MG63 (cell line): ENCODE measurements around the gene AAK1. TPM values are rescaled to one million over a fixed set of nuclear protein-coding genes. Genes with fewer than 3 reads are reported as not detected.
"Not testable (repeated sequence)": the region's sequence is repeated elsewhere in the genome, so short reads cannot be mapped to it uniquely, and the experiment has no call there.

Experiments
- DNase-seq: peaks from one replicate; pipeline ENCODE4 v3.0.0-alpha.2; 2020
- H3K27me3 ChIP-seq: fragments of 250-450 bp; sonication (Bioruptor Pico); 2 replicates; pipeline ENCODE4 v1.5.1; 2020; ENCODE audit warnings: mild to moderate bottlenecking, moderate library complexity
- H3K36me3 ChIP-seq: fragments of 250-450 bp; sonication (Bioruptor Pico); 2 replicates; pipeline ENCODE4 v1.5.1; 2020; ENCODE audit warnings: mild to moderate bottlenecking, moderate library complexity
- H3K4me3 ChIP-seq: fragments of 250-450 bp; sonication (Bioruptor Pico); 2 replicates; pipeline ENCODE4 v1.5.1; 2020; ENCODE audit warnings: mild to moderate bottlenecking, moderate library complexity
- H3K9me3 ChIP-seq: fragments of 250-450 bp; sonication (Bioruptor Pico); 2 replicates; pipeline ENCODE4 v1.5.1; 2020; ENCODE audit warnings: mild to moderate bottlenecking, moderate library complexity
- total RNA-seq: library from RNA; depleted of rRNA; stranded (reverse); fragments of >200 nt; shearing (Covaris generic); gene quantifications from 2 replicates; pipeline ENCODE4 v1.2.3, GENCODE V29; 2014; ENCODE audit warnings: low replicate concordance

AAK1 gene
- total RNA-seq, 1 experiment from 2014 or later, result 9.4 TPM

DNA sequence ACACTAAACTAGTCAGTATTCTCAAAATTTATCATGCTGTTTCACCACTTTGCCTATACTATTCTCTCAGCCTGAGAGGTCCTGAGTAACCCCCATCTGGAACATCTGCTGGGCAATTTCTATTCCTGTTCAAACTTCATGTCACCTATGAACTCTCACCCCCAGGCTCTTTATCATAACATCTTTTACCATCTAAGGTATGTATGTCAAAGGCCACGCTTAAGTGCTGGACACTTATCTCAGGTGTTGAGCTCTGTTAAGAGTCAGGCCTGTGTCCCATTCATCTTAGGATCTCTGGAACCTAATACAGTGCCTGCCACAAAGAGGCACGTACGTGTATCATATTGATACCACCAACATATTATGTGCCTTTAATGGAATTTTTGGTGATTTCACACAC, 4.9 kb downstream of the AAK1 start:
- no peak for DNase-seq
- Histone ChIP-seq H3K36me3 (peaks cover 27% of the 10 kb centered on the region), H3K27me3 (no peaks in the 10 kb centered on the region), H3K9me3 (no peaks in the 10 kb centered on the region), H3K4me3 (no peak overlapping the region)

DNA sequence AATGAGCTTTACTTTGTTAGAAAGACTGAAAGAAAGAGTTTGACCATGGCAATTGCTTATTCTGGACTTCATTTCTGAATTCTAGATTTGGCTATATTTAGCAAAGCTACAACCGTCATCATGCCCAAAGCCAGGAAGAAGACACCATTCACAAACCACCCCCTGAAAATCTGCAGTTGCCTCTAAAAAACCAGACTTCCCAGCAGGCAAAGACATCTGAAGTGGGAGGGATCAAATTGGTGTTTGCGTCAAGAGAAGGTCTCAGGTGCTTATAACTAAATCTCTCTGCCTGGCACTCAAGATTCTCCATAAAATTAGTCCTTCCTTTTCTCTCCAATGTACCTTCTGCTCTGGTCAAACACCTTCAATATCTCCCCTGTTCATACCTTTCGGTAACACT, 5.6 kb downstream of the AAK1 start:
- H3K27me3 ChIP-seq, result no peaks in the 10 kb centered on the region

DNA sequence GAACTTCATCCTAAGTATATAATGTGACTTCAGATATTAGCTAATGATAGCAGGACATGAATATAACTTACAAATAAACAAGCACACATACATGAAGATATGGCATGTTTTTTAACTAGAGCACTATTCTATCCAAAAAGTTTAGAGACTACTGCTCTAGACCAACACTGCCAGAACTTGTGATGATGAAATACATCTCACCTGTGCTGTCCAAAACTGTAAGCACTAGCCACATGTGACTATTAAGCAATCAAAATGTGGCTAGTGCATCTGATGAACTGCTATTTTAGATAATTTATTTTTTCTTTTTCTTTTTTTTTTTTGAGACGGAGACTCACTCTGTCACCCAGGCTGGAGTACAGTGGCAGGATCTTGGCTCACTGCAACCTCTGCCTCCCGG, 7.1 kb downstream of the AAK1 start:
- H3K27me3 ChIP-seq, result no peaks in the 10 kb centered on the region
- H3K36me3 ChIP-seq, result peaks cover 25% of the 10 kb centered on the region
- no peak for DNase-seq
- H3K9me3 ChIP-seq, result no peaks in the 10 kb centered on the region
- H3K4me3 ChIP-seq, result no peak overlapping the region

More for the DNA sequence above, 5.6 kb downstream of the AAK1 start:
- H3K36me3 ChIP-seq, result peaks cover 27% of the 10 kb centered on the region
- no peak for DNase-seq
- H3K9me3 ChIP-seq, result no peaks in the 10 kb centered on the region
- no peak overlapping the region for H3K4me3 ChIP-seq

DNA sequence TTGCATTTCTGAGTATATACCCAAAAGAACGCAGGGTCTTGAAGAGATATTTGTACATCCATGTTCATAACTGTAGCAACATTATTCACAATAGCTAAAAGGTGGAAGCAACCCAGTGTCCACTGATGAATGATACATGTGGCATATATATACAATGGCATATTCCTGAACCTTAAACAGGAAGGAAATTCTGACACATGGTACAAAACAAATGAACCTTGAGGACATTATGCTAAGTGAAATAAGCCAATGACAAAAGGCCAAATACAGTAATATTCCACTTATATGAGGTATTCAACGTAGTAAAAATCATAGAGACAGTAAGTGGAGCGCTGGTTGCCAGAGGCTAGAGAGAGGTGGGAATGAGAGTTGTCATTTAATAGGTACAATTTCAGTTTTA, 8.1 kb downstream of the AAK1 start:
- H3K4me3 ChIP-seq, result no peak overlapping the region
- no peaks in the 10 kb centered on the region for H3K27me3 ChIP-seq
- H3K36me3 ChIP-seq, result peaks cover 23% of the 10 kb centered on the region
- no peaks in the 10 kb centered on the region for H3K9me3 ChIP-seq
- no peak for DNase-seq

DNA sequence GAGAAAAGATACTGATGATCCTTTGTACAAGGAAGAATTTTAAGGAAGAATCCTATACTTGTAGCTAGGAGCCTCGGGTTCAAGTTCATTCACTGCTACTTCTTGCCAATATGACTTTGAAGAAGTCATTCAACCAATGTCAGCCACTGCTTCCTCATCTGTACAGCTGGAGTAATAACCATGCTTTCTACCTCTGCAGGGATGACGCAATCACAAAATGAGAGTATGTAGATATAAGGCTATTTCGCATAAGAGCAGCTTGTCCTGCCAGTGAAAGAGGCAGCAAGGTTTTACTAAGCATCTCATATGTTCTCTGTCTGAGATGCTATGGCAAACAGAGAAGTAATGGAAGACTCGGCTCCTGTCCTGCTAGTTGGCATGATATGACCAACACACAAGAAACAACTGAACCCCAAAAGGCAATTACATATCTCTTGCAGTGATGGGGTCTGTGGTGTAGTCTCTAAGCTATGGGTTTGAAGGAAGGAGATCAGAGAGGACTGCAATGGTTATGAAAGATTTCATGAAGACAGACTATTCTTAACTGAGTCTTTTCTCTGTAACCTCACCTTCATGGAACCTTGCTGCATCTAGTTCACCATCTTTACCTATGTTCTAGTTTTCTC, 9.2 kb downstream of the AAK1 start:
- Histone ChIP-seq H3K9me3 (no peaks in the 10 kb centered on the region), H3K27me3 (no peaks in the 10 kb centered on the region), H3K36me3 (peaks cover 14% of the 10 kb centered on the region), H3K4me3 (no peak overlapping the region)
- no peak for DNase-seq

DNA sequence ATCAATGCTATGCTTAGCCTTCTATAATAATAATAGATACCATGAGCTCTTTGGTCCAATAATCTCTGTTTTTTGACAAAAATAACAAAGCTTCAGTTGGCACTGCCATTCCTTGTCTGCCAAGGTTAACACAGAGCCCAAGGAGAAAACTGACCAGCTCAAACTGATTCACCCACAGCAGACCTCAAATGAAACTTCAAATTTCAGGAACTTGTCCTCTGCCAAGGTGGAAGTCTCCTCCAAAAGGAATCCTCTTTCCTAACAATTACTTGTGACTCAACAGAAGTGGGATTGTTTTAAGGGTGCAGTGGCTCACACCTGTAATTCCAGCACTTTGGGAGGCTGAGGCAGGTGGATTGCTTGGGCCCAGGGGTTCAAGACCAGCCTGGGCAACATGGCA, 12.1 kb downstream of the AAK1 start:
- Histone ChIP-seq H3K9me3 (no peaks in the 10 kb centered on the region), H3K27me3 (no peaks in the 10 kb centered on the region), H3K36me3 (0 out of 2 replicates have a peak, but pooled peaks cover 2% of the 10 kb centered on the region), H3K4me3 (no peak overlapping the region)
- DNase-seq, result no peak

DNA sequence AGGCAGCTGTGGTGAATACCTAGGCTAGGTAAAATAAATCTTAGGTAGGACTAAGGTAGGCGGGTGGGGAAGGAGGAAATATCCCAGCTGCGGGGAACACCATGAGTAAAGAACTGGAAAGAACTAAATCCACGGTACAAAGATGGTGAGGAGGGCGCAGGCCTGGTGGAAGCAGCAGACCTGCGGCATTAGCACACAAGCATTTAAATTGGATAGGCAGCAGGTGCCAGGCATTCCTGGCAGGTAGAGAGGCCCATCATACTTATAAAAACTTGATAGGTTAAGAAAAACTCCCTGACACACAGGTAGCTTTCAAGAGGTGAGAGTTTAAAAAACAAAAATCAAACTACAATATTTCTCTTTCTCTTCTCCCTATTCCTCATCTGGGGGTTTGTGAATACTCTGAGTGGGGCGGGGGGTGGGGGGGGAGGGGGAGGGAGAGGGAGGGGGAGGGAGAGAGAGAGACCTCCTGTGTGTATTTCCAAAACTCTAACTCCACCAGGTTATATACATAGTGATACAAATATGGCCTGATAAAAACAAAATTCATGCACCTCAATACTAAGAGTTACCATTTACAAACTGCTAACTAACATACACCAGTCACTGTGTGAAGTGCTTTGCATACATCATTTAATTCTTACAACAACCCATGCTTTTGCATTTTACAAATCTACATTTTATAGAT, 13.5 kb downstream of the AAK1 start:
- Histone ChIP-seq H3K27me3 (no peaks in the 10 kb centered on the region), H3K9me3 (no peaks in the 10 kb centered on the region), H3K36me3 (no peaks in the 10 kb centered on the region), H3K4me3 (no peak overlapping the region)
- no peak for DNase-seq

DNA sequence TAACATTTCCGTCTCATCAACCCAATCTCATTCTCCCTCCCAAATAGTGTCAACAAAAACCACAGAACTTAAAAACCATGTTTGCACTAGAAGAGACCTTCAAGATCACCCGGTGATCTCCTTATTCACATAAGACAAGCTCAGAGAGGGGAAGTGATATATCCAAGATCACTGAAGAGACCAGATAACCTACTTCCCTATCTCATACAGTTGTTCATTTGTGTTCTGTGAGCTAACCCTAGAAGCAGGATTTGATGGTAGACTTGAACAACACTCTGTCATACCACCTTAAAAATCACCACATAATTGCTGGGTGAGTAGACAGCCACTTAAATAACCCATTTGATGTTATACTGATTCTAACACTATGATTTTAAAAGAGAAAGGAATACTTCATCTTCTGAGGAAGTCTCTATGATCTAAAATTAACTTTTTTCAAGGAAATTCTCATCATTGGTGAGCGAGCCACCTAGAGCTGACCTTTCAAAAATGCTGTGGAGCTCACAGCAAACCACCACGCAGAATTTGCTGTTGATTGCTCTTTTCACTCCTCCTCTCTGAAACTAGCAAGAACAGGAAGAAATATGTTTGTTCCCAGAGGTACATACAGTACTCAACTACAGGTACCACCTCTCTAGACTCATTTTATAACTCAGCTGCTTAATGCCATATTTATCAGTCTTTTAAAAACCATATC, 15.1 kb downstream of the AAK1 start:
- H3K27me3 ChIP-seq, result no peaks in the 10 kb centered on the region
- DNase-seq, result no peak
- peaks cover 2% of the 10 kb centered on the region; the same call in 1 of the 2 replicates for H3K9me3 ChIP-seq
- H3K4me3 ChIP-seq, result no peak overlapping the region
- no peaks in the 10 kb centered on the region for H3K36me3 ChIP-seq

DNA sequence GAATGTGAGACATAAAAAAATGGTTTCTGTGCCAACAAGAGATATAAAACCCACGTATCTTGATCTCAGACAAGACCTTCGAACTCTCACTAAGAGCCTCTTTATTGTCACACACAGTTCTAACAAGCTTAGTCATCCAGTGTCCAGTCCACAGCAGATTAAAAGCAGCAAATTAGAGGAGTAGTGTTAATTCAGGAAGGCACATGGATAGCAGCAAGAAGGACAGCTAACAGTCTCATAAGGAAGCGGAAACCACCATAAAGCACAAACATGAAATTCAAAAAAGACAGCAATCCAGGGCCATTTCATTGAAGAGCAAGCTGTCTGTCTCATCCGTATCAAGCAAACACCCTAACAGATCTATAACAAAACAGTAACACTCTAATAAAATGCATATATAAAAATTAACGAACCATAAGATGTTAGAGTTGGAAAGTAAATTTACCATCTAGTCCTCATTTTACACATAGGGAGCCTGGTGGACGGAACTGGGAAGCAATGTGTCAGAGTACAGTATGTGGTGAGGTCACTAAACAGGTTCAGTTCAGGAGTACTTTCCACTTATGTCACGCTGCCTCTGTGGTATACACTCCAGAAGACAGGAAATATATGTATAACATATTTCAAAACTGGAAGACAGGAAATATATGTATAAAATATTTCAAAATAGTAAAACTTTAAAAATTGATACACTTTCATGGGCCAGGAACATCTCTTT, 18.3 kb downstream of the AAK1 start:
- no peak for DNase-seq
- no peaks in the 10 kb centered on the region for H3K27me3 ChIP-seq

DNA sequence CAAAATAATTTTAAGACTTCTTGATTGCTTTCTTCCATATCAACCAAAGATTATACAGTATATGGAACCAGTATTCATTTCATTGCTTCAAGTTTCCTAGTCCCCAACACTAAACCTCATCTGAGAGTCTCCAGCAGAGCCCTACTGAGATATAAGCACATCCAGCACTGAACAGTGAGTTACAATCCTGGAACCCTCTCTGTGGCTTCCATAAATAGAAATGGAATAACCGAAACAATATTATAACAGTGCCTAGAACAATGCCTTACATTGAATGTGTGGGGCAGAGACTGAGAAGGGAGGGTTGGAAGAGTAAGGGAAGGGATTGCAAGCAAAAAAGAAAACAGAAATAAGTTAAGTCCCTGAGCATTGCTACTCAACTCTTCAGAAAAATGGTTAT, 18.9 kb downstream of the AAK1 start:
- peaks cover 4% of the 10 kb centered on the region; the same call in 1 of the 2 replicates for H3K36me3 ChIP-seq
- H3K9me3 ChIP-seq, result peaks cover 3% of the 10 kb centered on the region; the same call in 1 of the 2 replicates
- no peak overlapping the region for H3K4me3 ChIP-seq
- no peaks in the 10 kb centered on the region for H3K27me3 ChIP-seq
- DNase-seq, result no peak

More for the DNA sequence above, 18.3 kb downstream of the AAK1 start:
- Histone ChIP-seq H3K36me3 (peaks cover 4% of the 10 kb centered on the region; the same call in 1 of the 2 replicates), H3K4me3 (no peak overlapping the region), H3K9me3 (peaks cover 3% of the 10 kb centered on the region; the same call in 1 of the 2 replicates)

DNA sequence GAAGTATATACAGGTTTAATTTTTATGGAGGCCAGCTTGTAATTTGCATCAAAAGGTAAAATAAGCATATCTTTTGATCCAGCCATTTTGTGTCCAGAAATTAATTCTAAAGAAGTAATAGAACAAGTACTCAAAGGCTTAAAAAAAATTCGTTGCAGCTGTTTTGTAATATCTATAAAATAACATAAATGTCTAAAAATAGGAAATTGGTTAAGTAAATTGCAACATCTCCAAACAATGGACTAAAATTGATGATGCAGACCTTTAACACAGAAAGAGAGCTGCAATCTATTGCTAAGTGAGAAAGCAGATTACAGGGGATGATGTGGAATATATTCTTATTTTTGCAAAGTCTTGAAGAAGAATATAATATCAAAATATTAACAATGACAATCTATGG, 19.4 kb downstream of the AAK1 start:
- no peak overlapping the region for H3K4me3 ChIP-seq
- H3K27me3 ChIP-seq, result no peaks in the 10 kb centered on the region
- peaks cover 3% of the 10 kb centered on the region; the same call in 1 of the 2 replicates for H3K9me3 ChIP-seq
- DNase-seq, result no peak
- H3K36me3 ChIP-seq, result peaks cover 4% of the 10 kb centered on the region; the same call in 1 of the 2 replicates

DNA sequence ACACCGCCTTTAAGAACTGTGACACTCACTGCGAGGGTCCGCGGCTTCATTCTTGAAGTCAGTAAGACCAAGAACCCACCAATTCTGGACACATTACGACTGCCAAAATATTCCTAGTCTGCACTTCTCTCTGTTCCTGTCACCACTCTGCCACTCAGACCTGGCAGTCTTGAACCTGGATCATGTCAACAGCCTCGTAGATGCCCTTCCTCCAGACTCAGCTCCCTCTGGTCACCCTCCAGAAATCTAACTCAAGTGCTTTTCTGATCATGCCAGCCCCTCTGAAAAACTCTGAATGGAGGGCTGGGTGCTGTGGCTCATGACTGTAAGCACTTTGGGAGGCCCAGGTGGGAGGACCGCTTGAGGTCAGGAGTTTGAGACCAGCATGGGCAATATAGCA, 20.3 kb downstream of the AAK1 start:
- Histone ChIP-seq H3K36me3 (peaks cover 4% of the 10 kb centered on the region; the same call in 1 of the 2 replicates), H3K9me3 (peaks cover 3% of the 10 kb centered on the region; the same call in 1 of the 2 replicates), H3K27me3 (no peaks in the 10 kb centered on the region), H3K4me3 (no peak overlapping the region)
- DNase-seq, result no peak

DNA sequence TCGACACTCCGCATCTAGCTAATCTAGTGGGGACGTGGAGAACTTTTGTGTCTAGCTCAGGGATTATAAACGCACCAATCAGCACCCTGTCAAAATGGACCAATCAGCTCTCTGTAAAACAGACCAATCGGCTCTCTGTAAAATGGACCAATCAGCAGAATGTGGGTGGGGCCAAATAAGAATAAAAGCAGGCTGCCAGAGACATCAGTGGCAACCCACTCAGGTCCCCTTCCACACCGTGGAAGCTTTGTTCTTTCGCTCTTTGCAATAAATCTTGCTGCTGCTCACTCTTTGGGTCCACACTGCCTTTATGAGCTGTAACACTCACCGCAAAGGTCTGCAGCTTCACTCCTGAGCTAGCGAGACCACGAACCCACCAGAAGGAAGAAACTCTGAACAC, 20.7 kb downstream of the AAK1 start:
- H3K36me3 ChIP-seq, H3K4me3 ChIP-seq, H3K27me3 ChIP-seq, DNase-seq, H3K9me3 ChIP-seq: not testable (repeated sequence)

DNA sequence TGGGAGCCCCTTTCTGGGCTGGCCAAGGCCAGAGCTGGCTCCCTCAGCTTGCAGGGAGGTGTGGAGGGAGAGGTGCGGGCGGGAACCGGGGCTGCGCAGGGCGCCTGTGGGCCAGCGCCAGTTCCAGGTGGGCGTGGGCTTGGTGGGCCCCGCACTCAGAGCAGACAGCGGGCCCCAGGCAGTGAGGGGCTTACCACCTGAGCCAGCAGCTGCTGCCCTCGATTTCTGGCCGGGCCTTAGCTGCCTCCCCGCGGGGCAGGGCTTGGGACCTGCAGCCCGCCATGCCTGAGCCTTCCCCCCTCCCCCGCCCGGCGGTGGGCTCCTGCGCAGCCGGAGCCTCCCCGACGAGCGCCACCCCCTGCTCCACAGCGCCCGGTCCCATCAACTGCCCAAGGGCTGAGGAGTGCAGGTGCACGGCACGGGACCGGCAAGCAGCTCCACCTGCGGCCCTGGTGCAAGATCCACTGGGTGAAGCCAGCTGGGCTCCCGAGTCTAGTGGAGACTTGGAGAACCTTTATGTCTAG, 21.5 kb downstream of the AAK1 start:
- not testable (repeated sequence) for H3K4me3 ChIP-seq, H3K9me3 ChIP-seq, H3K27me3 ChIP-seq, H3K36me3 ChIP-seq, DNase-seq

DNA sequence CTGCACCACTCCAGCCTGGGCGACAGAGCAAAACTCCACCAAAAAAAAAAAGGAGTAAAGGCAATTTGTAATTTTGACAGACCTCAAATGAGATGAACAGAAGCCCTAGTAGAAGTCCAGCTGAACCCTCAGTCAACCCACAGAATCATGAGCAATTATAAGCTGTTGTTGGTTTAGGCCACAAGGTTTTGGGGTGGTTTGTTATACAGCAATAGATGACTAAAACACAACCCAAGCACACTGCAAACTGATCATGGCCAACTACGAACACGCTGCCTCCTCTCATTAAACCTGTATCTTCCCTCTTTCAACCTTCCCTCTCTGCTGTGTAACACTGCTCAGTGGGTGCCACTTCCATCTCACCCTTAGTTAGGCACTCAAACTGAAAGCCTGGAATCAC, 22.1 kb downstream of the AAK1 start:
- DNase-seq, result no peak
- H3K4me3 ChIP-seq, result no peak overlapping the region
- H3K9me3 ChIP-seq, result peaks cover 3% of the 10 kb centered on the region; the same call in 1 of the 2 replicates
- H3K36me3 ChIP-seq, result peaks cover 4% of the 10 kb centered on the region; the same call in 1 of the 2 replicates
- H3K27me3 ChIP-seq, result no peaks in the 10 kb centered on the region

DNA sequence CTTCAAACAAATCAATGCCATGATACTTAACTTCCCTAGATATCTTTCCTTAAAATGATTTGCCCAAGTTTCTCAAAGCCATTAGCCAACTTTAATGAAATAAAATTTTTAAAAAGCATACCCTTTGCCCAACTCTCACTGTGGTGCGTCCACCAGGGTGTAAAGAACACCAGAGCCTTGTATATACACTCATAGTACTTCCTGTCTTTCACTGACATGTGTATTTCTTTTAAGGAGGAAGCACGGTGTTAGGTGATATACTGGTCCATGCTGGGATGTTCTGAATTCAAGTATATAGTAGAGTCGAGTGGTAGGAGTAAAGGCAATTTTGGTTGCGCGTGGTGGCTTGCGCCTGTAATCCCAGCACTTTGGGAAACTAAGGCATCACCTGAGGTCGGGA, 22.7 kb downstream of the AAK1 start:
- no peak for DNase-seq
- Histone ChIP-seq H3K9me3 (peaks cover 3% of the 10 kb centered on the region; the same call in 1 of the 2 replicates), H3K4me3 (no peak overlapping the region), H3K36me3 (peaks cover 4% of the 10 kb centered on the region; the same call in 1 of the 2 replicates), H3K27me3 (no peaks in the 10 kb centered on the region)
